HG03045 (cell line): Measurements from ENCODE around the gene RPL21.
A peak's percentile ranks its signal among the peaks of the same experiment; 100 is the strongest.

Experiments used
- ATAC-seq: cut with Tn5 transposase; IDR thresholded peaks from one replicate; pipeline ENCODE4 v1.9.1; 2021; ENCODE audit warnings: mild to moderate bottlenecking, moderate library complexity; ENCODE audit not compliant: unreplicated experiment

Gene RPL21

GRCh38 chr13:27257648-27258253 lies 6.4 kb downstream of the RPL21 start:
- ATAC-seq, result no peak

GRCh38 chr13:27258637-27259386 lies 7.5 kb downstream of the RPL21 start:
- ATAC-seq, result no peak

- ATAC-seq, result no peak
Measured at GRCh38 chr13:27259831-27260230, 8.5 kb downstream of the RPL21 start.

GRCh38 chr13:27261396-27261795 lies 10.0 kb downstream of the RPL21 start:
- ATAC-seq, result no peak

- ATAC-seq, result no peak
Measured at GRCh38 chr13:27263438-27263837, 12.1 kb downstream of the RPL21 start.

- no peak for ATAC-seq
Measured at GRCh38 chr13:27264181-27264580, 12.8 kb downstream of the RPL21 start.

- no peak for ATAC-seq
Measured at GRCh38 chr13:27264648-27265047, 13.3 kb downstream of the RPL21 start.

GRCh38 chr13:27266917-27267316 lies 15.6 kb downstream of the RPL21 start:
- no peak for ATAC-seq

GRCh38 chr13:27267596-27267995 lies 16.2 kb downstream of the RPL21 start:
- ATAC-seq, result no peak

- no peak for ATAC-seq
Measured at GRCh38 chr13:27269114-27269665, 17.8 kb downstream of the RPL21 start.

- ATAC-seq, result peak; percentile 84
Measured at GRCh38 chr13:27270594-27271520, 19.5 kb downstream of the RPL21 start, which contains the start of gene RASL11A. RASL11A (plus strand) TSS chr13:27270830; CDS start chr13:27270945, 115 bp downstream.

GRCh38 chr13:27271570-27272096 lies 20.3 kb downstream of the RPL21 start:
- no peak for ATAC-seq

- ATAC-seq, result no peak
Measured at GRCh38 chr13:27273658-27274425, 22.5 kb downstream of the RPL21 start.

GRCh38 chr13:27274631-27275030 lies 23.3 kb downstream of the RPL21 start:
- no peak for ATAC-seq

- no peak for ATAC-seq
Measured at GRCh38 chr13:27276188-27276587, 24.8 kb downstream of the RPL21 start.

GRCh38 chr13:27279506-27279905 lies 28.1 kb downstream of the RPL21 start:
- no peak for ATAC-seq

GRCh38 chr13:27280009-27280656 lies 28.8 kb downstream of the RPL21 start:
- no peak for ATAC-seq

- ATAC-seq, result no peak
Measured at GRCh38 chr13:27280841-27281240, 29.5 kb downstream of the RPL21 start.

GRCh38 chr13:27281420-27281819 lies 30.1 kb downstream of the RPL21 start:
- ATAC-seq, result no peak
